Measurements from ENCODE around the gene UGT1A1.

The UGT1A1 gene

DNA sequence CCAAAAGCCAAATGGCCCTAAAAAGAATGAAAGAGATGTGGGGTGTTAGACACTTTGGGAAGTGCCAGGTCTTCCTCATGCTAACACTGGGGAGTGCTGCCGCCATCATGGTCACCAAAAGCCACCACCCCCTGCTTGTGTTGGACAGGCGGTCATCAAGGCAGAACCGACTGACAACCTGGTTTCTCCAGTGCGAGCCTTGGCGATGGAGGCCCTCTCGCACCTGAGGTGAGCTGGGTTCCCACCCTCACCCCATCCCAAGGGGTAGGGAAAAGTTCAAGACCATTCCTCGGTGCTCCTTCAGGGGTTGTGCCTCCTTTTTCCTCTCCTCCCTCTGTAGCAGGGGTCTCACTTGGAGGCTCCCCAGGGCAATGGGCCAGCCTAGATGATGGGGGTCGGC lies 51.7 kb downstream of the UGT1A1 start:
- H3K27me3 ChIP-seq (ENCODE audit: insufficient read depth, poor library complexity, severe bottlenecking), result no peaks in the 10 kb centered on the region
- no peak for DNase-seq (ENCODE audit: low read depth in 1 of 2, low spot score in 1 of 2)
- H3K27ac ChIP-seq (replicated peaks), result no peak overlapping the region
- TF ChIP-seq GABPA (IDR thresholded peaks at IDR 0.05; ENCODE audit: low read depth) (no peak), SPI1 (IDR thresholded peaks at IDR 0.05; ENCODE audit: borderline replicate concordance, low read depth) (no peak), POLR2AphosphoS5 (IDR thresholded peaks at IDR 0.05; ENCODE audit: low read depth) (no peak), REST (IDR thresholded peaks at IDR 0.05; ENCODE audit: insufficient replicate concordance, low read depth) (no peak)
- TF ChIP-seq, protein P1, sequence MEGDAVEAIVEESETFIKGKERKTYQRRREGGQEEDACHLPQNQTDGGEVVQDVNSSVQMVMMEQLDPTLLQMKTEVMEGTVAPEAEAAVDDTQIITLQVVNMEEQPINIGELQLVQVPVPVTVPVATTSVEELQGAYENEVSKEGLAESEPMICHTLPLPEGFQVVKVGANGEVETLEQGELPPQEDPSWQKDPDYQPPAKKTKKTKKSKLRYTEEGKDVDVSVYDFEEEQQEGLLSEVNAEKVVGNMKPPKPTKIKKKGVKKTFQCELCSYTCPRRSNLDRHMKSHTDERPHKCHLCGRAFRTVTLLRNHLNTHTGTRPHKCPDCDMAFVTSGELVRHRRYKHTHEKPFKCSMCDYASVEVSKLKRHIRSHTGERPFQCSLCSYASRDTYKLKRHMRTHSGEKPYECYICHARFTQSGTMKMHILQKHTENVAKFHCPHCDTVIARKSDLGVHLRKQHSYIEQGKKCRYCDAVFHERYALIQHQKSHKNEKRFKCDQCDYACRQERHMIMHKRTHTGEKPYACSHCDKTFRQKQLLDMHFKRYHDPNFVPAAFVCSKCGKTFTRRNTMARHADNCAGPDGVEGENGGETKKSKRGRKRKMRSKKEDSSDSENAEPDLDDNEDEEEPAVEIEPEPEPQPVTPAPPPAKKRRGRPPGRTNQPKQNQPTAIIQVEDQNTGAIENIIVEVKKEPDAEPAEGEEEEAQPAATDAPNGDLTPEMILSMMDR (IDR thresholded peaks at IDR 0.05; ENCODE audit: insufficient read depth, low read length), result no peak
- H3K4me3 ChIP-seq (replicated peaks; ENCODE audit: insufficient read depth, low read length), result no peak overlapping the region

DNA sequence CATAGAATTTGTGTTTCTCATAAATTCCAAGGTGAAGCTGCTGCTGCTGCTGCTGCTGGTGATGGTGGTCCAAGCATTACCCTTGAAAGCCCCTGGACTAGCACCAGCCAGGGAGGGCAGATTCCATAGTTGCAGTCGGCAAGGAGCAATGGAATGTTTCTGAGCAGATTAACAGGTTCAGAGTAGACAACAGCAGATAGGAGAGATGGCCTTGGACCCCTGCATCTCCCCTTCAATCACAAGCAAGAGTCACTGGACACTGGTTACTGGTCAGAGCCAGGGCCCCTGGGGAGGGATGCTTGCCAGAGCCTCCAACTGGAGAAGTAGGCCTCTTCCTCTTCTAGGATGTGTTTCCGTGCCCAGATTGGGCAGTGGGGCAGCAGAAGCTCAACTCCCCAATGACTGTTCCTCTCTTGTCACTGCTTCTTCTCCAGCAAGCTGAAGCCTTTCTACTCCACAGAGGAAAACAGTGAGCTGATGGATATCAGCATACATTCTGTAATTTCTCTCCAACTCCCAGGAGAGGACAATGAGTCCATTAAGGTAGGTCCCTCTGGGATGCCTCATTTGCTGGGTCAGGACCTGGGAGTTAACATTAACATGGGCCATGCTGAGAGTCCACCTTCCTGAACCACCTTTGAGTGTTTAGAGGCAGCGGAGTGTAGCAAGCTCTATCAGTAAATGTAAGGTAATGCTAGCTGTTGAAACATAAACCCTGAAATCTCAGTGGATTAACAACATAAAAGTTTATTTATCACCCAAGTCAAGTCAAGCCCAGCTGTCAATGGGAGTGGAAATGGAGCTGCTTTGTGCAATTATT lies 53.4 kb downstream of the UGT1A1 start:
- no peaks in the 10 kb centered on the region for H3K27me3 ChIP-seq (ENCODE audit: insufficient read depth, poor library complexity, severe bottlenecking)
- TF ChIP-seq, protein P1 (IDR thresholded peaks at IDR 0.05; ENCODE audit: insufficient read depth, low read length), result no peak
- TF ChIP-seq GABPA (IDR thresholded peaks at IDR 0.05; ENCODE audit: low read depth) (no peak), REST (IDR thresholded peaks at IDR 0.05; ENCODE audit: insufficient replicate concordance, low read depth) (no peak), POLR2AphosphoS5 (IDR thresholded peaks at IDR 0.05; ENCODE audit: low read depth) (no peak), SPI1 (IDR thresholded peaks at IDR 0.05; ENCODE audit: borderline replicate concordance, low read depth) (no peak)
- no peak for DNase-seq (ENCODE audit: low read depth in 1 of 2, low spot score in 1 of 2)
- no peak overlapping the region for H3K4me3 ChIP-seq (replicated peaks; ENCODE audit: insufficient read depth, low read length)
- H3K27ac ChIP-seq (replicated peaks), result no peak overlapping the region

- no peak for DNase-seq (ENCODE audit: low read depth in 1 of 2, low spot score in 1 of 2)
- H3K27ac ChIP-seq (replicated peaks), result no peak overlapping the region
- TF ChIP-seq REST (IDR thresholded peaks at IDR 0.05; ENCODE audit: insufficient replicate concordance, low read depth), result no peak
- no peak for TF ChIP-seq SPI1 (IDR thresholded peaks at IDR 0.05; ENCODE audit: borderline replicate concordance, low read depth)
- no peak for TF ChIP-seq GABPA (IDR thresholded peaks at IDR 0.05; ENCODE audit: low read depth)
- TF ChIP-seq, protein P1 (IDR thresholded peaks at IDR 0.05; ENCODE audit: insufficient read depth, low read length), result no peak
- no peak for TF ChIP-seq POLR2AphosphoS5 (IDR thresholded peaks at IDR 0.05; ENCODE audit: low read depth)
Measured at GRCh38 chr2:233814056-233814835, 54.2 kb downstream of the UGT1A1 start.

More at GRCh38 chr2:233814056-233814835, 54.2 kb downstream of the UGT1A1 start:
- no peaks in the 10 kb centered on the region for H3K27me3 ChIP-seq (ENCODE audit: insufficient read depth, poor library complexity, severe bottlenecking)
- H3K4me3 ChIP-seq (replicated peaks; ENCODE audit: insufficient read depth, low read length), result no peak overlapping the region
